Measurements from ENCODE around the gene ASPHD1. TPM values are rescaled to one million over a fixed set of nuclear protein-coding genes. Genes with fewer than 3 reads are reported as not detected.

The ASPHD1 gene
- total and polyA plus RNA-seq, 2 of the 8 experiments (the other 6 are each of a cell fraction or from before 2014, with no cell fraction given), result 14.5 to 18.6 TPM

- POLR2A ChIA-PET (ENCODE audit: partially characterized antibody), result interaction anchor here (0.6 to 1.2 kb wide), 4 partner anchors 10 to 66 kb away, joined by 3 to 5 read pairs (median 4); partner anchors contain the start of gene CDIPT
- H4K20me1 ChIP-seq (replicated peaks in 1 of 2; ENCODE audit: control insufficient read depth in 1 of 2, insufficient read depth in 2 of 2, low read length in 2 of 2), result peaks cover 0 to 3% of the 10 kb centered on the region in 2 experiments
Observed at GRCh38 chr16:29891525-29892457, 8.5 kb upstream of the ASPHD1 start.

More at GRCh38 chr16:29891525-29892457, 8.5 kb upstream of the ASPHD1 start:
- H3K27ac ChIP-seq (ENCODE audit: low read depth, low read length), result no peak overlapping the region
- H3K79me1 ChIP-seq (ENCODE audit: low read depth, low read length), result peaks cover 4% of the 10 kb centered on the region; the same call in 1 of the 2 replicates
- no peak overlapping the region for H2BK120ac ChIP-seq (replicated peaks; ENCODE audit: low read depth, low read length)
- H2BK15ac ChIP-seq (ENCODE audit: low read length), result no peak overlapping the region
- no peak overlapping the region for H2AFZ ChIP-seq (ENCODE audit: low read length)
- 87% methylated on average over 10 of the region's 10 CpGs; no CpG with 5 or more reads in 1 of the 2 experiments for WGBS, 2 experiments (ENCODE audit: extremely low coverage in 1 of 2, insufficient coverage in 1 of 2, insufficient read length in 1 of 2, insufficient replicate concordance in 2 of 2, low coverage in 1 of 2, low lambda C conversion rate in 2 of 2, missing lambda C conversion rate in 1 of 2)
- H3K56ac ChIP-seq (replicated peaks; ENCODE audit: insufficient read length, low read depth, low read length), result no peak overlapping the region
- no peak overlapping the region for H2BK5ac ChIP-seq (ENCODE audit: low read depth, low read length)
- H3K18ac ChIP-seq (ENCODE audit: extremely low read depth, low read length), result no peak overlapping the region
- no peaks in the 10 kb centered on the region for H3K23me2 ChIP-seq (ENCODE audit: low read depth, low read length)
- no peaks in the 10 kb centered on the region for H3K4me1 ChIP-seq (replicated peaks in 1 of 4; ENCODE audit: control insufficient read depth in 3 of 4, insufficient read depth in 4 of 4, low read length in 3 of 4)
- no peak overlapping the region for H3K14ac ChIP-seq (ENCODE audit: insufficient read length)
- no peak overlapping the region for H2AK5ac ChIP-seq (ENCODE audit: low read depth, low read length)
- DNase-seq (ENCODE audit: low read depth in 1 of 2, low spot score in 2 of 2) (no peak), FAIRE-seq (no peak)
- no peaks in the 10 kb centered on the region for H3K9me3 ChIP-seq (ENCODE audit: insufficient read depth in 2 of 2, low read depth in 1 of 2, low read length in 1 of 2)
- no peak overlapping the region for H4K8ac ChIP-seq (ENCODE audit: extremely low read depth, insufficient read depth, low read length)
- no peak overlapping the region for H3K4me3 ChIP-seq (ENCODE audit: extremely low read depth in 1 of 4, insufficient read depth in 2 of 4, low read depth in 3 of 4, low read length in 4 of 4)
- no peak overlapping the region for H2BK12ac ChIP-seq (ENCODE audit: low read depth, low read length)
- TF ChIP-seq TAF7 (optimal IDR thresholded peaks at IDR 0.05; ENCODE audit: borderline replicate concordance, low read depth, low read length), result no peak
- TF ChIP-seq JUND (IDR thresholded peaks at IDR 0.05; ENCODE audit: low read length), result no peak
- H3K79me2 ChIP-seq (ENCODE audit: control insufficient read depth in 1 of 2, insufficient read depth in 2 of 2, low read length in 2 of 2), result no peaks in the 10 kb centered on the region
- H3K4ac ChIP-seq (replicated peaks; ENCODE audit: insufficient read length, low read depth, low read length), result no peak overlapping the region
- H3K36me3 ChIP-seq (ENCODE audit: control insufficient read depth in 2 of 4, insufficient read depth in 4 of 4, low read length in 3 of 4), result no peaks in the 10 kb centered on the region; a peak in 2 of 8 replicates
- CTCF ChIA-PET (ENCODE audit: partially characterized antibody), result interaction anchor here (1.2 kb wide), 1 partner anchor 9 kb away, joined by 5 read pairs; no protein-coding TSS in a partner anchor
- no peak overlapping the region for H4K91ac ChIP-seq (replicated peaks; ENCODE audit: insufficient read length, low read length)
- H3K4me2 ChIP-seq (ENCODE audit: insufficient read depth in 1 of 2, low read depth in 2 of 2, low read length in 2 of 2), result no peak overlapping the region
- no peak overlapping the region for H4K5ac ChIP-seq (ENCODE audit: insufficient read length, low read depth, low read length)
- no peak overlapping the region for H3K23ac ChIP-seq (ENCODE audit: insufficient read length)
- no peak overlapping the region for H2BK20ac ChIP-seq (ENCODE audit: low read length)
- H3K9ac ChIP-seq (replicated peaks in 1 of 4; ENCODE audit: extremely low read depth in 1 of 4, low read depth in 3 of 4, low read length in 3 of 4), result no peak overlapping the region
- H3K27me3 ChIP-seq (replicated peaks in 1 of 4; ENCODE audit: control insufficient read depth in 3 of 4, extremely low read depth in 1 of 4, insufficient read depth in 3 of 4, low read length in 3 of 4), result no peaks in the 10 kb centered on the region

All from H1 (cell line).